Measurements from ENCODE around the gene USE1.

DNA sequence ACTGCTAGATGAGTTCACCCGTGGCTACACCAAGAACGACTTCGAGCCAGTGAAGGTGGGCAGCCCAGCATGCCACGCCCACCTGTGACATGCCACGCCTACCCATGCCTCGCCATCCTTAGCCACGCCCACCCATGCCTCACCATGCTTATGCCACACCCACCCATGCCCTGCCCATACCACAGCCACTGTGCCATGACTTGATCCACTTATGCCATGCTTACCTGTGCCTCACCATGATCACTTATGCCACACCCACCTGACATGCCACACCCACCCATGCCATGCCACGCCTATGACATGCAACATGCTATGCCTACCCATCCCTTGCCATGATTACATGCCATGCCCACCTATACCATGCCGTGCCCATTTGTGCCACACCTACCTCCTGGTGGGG, 12.9 kb upstream of the USE1 start:
- TF ChIP-seq POLR2A (IDR thresholded peaks at IDR 0.05): no peak
- TF ChIP-seq, protein P1, sequence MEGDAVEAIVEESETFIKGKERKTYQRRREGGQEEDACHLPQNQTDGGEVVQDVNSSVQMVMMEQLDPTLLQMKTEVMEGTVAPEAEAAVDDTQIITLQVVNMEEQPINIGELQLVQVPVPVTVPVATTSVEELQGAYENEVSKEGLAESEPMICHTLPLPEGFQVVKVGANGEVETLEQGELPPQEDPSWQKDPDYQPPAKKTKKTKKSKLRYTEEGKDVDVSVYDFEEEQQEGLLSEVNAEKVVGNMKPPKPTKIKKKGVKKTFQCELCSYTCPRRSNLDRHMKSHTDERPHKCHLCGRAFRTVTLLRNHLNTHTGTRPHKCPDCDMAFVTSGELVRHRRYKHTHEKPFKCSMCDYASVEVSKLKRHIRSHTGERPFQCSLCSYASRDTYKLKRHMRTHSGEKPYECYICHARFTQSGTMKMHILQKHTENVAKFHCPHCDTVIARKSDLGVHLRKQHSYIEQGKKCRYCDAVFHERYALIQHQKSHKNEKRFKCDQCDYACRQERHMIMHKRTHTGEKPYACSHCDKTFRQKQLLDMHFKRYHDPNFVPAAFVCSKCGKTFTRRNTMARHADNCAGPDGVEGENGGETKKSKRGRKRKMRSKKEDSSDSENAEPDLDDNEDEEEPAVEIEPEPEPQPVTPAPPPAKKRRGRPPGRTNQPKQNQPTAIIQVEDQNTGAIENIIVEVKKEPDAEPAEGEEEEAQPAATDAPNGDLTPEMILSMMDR (IDR thresholded peaks at IDR 0.05): no peak
